Cardiac muscle cell (in vitro differentiated cells and primary cell): ENCODE measurements around the gene N4BP2L2. TPM values are rescaled to one million over a fixed set of nuclear protein-coding genes. Genes with fewer than 3 reads are reported as not detected.
A peak's percentile ranks its signal among the peaks of the same experiment; 100 is the strongest.

Experiments
- DNase-seq, 2 donors: peaks; one replicate each; pipeline versions ENCODE4 v3.0.0 to v3.0.0-alpha.2; 2010 to 2017; ENCODE audit warnings: low read depth in 1 of 2, low spot score in 1 of 2
- H3K27ac ChIP-seq: fragments of 200-600 bp; sonication (generic); 2 replicates; pipeline ENCODE4 v1.5.1; 2016
- H3K27me3 ChIP-seq: fragments of 200-600 bp; sonication (generic); 2 replicates; pipeline ENCODE4 v1.6.0; 2016; ENCODE audit warnings: control low read depth
- H3K36me3 ChIP-seq: fragments of 200-600 bp; sonication (generic); 2 replicates; pipeline ENCODE4 v1.5.1; 2016; ENCODE audit warnings: control low read depth
- H3K4me1 ChIP-seq: fragments of 200-600 bp; sonication (generic); 2 replicates; pipeline ENCODE4 v1.8.1; 2017; ENCODE audit warnings: low read depth, mild to moderate bottlenecking, mixed run types
- H3K4me3 ChIP-seq: fragments of 200-600 bp; sonication (generic); 2 replicates; pipeline ENCODE4 v1.5.1; 2016; ENCODE audit warnings: mild to moderate bottlenecking
- H3K9me3 ChIP-seq: fragments of 200-600 bp; sonication (generic); 2 replicates; pipeline ENCODE4 v1.5.1; 2017; ENCODE audit warnings: low read depth, mild to moderate bottlenecking, control low read depth
- polyA plus RNA-seq: library from polyadenylated mRNA; unstranded; fragments of >200 nt; fragmentation: Nextera tagmentation; extraction: Ambion mirVana; gene quantifications from 2 replicates; pipeline ENCODE4 v1.2.1, GENCODE V29; 2016
- total RNA-seq: library from RNA; depleted of rRNA; stranded (reverse); fragments of >200 nt; gene quantifications from 2 replicates; pipeline ENCODE4 v1.2.3, GENCODE V29; 2016
- TF ChIP-seq, protein P1 (sequence below): IDR thresholded peaks from 2 replicates; pipeline ENCODE4 v1.5.1; 2012; ENCODE audit warnings: low read depth, mild to moderate bottlenecking, low read length

The N4BP2L2 gene
- total RNA-seq = 34.6 and 137 TPM in 2 replicates
- 96.8 and 136 TPM in 2 replicates for polyA plus RNA-seq

GRCh38 chr13:32538621-32539246 lies at the start of gene N4BP2L2:
Gene N4BP2L2, minus strand, starts transcription at chr13:32538795. Its CDS starts 1,768 bp downstream, at chr13:32537027.
- peak; percentile 95 to 99 for DNase-seq
- H3K9me3 ChIP-seq = no peaks in the 10 kb centered on the region
- H3K4me3 ChIP-seq = peak within 1 kb of the TSS; percentile 62
- TF ChIP-seq, protein P1, sequence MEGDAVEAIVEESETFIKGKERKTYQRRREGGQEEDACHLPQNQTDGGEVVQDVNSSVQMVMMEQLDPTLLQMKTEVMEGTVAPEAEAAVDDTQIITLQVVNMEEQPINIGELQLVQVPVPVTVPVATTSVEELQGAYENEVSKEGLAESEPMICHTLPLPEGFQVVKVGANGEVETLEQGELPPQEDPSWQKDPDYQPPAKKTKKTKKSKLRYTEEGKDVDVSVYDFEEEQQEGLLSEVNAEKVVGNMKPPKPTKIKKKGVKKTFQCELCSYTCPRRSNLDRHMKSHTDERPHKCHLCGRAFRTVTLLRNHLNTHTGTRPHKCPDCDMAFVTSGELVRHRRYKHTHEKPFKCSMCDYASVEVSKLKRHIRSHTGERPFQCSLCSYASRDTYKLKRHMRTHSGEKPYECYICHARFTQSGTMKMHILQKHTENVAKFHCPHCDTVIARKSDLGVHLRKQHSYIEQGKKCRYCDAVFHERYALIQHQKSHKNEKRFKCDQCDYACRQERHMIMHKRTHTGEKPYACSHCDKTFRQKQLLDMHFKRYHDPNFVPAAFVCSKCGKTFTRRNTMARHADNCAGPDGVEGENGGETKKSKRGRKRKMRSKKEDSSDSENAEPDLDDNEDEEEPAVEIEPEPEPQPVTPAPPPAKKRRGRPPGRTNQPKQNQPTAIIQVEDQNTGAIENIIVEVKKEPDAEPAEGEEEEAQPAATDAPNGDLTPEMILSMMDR = peak; percentile 45
- H3K36me3 ChIP-seq = peaks cover 5% of the 10 kb centered on the region
- H3K27ac ChIP-seq = peak within 1 kb of the TSS; percentile 97
- no peaks in the 10 kb centered on the region for H3K27me3 ChIP-seq
- H3K4me1 ChIP-seq = peaks cover 14% of the 10 kb centered on the region

DNA sequence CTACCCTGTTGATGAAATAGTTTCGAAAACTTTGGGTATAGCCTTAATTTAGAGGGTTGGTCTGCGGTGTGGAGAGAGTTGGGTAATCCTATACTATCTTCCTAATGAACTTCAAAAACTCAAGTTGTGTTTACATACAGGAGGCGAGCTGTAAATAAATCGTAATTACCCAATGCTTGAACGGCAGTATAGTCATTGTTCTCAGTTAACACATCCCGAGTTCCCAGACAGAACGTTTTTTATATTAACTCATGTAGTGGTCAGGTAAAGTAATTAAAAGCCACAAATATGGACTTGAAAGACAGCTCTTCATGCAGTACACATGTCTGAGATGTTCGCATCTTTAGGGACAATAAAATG lies 49.2 kb upstream of the N4BP2L2 start:
- TF ChIP-seq, protein P1 = no peak
- no peaks in the 10 kb centered on the region for H3K27me3 ChIP-seq
- no peaks in the 10 kb centered on the region for H3K36me3 ChIP-seq
- DNase-seq = no peak
- peaks cover 18% of the 10 kb centered on the region for H3K4me1 ChIP-seq
- peak overlapping the region; percentile 88 for H3K4me3 ChIP-seq
- H3K27ac ChIP-seq = peak overlapping the region; percentile 90
- no peaks in the 10 kb centered on the region for H3K9me3 ChIP-seq

DNA sequence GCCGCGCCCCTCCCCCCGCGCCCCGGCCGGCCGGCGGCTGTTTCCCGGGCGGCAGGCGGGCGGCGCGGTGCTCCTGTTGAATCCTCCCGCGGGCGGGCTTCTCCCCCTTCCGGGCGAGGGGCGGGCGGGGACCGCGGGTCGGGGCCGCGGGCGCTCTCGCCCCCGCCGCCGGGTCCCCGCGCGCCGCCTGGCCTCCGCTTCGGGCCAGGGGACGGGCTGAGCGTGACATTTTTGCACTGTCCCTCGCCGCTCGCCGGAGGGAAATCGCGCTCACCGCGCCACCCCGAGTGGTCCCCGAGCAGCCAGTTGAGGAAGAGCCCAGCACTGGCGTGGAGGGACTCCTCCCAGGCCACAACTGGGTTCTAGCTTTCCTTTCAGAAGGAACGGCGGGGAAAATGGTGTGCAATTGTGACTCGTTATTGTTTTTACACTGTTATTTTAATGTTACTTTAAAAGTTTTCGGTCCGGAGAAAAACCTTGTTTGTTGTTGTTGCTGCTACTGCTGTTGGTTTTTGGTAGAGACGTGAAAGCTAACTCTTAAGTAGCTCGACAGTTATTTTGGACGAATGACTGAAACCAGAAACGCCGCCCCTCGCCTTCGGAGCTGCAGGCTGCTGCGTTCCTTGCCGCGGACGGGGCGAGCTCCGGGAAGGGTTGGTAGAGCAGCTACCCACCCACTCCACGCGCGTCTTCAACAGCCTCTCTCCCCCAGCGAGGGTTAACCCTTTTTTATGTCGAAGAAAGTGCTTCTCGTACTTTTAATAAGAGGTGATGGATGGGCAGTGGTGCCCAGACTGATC lies 48.6 kb upstream of the N4BP2L2 start:
- Histone ChIP-seq H3K27me3 (no peaks in the 10 kb centered on the region), H3K36me3 (no peaks in the 10 kb centered on the region), H3K4me1 (peaks cover 18% of the 10 kb centered on the region), H3K27ac (peak overlapping the region; percentile 90), H3K9me3 (no peaks in the 10 kb centered on the region), H3K4me3 (peak overlapping the region; percentile 88)
- TF ChIP-seq, protein P1 = no peak
- peak; percentile 75 to 78 for DNase-seq

- H3K36me3 ChIP-seq = no peaks in the 10 kb centered on the region
- TF ChIP-seq, protein P1 = peak; percentile 62
- H3K4me1 ChIP-seq = peaks cover 18% of the 10 kb centered on the region
- H3K4me3 ChIP-seq = peak within 1 kb of the TSS; percentile 88
- peak; percentile 95 to 97 for DNase-seq
- H3K27ac ChIP-seq = peak within 1 kb of the TSS; percentile 91
- H3K9me3 ChIP-seq = no peaks in the 10 kb centered on the region
- H3K27me3 ChIP-seq = no peaks in the 10 kb centered on the region
These were observed 47.7 kb upstream of the N4BP2L2 start, which contains the start of gene PDS5B for GRCh38 chr13:32586080-32586900. Gene PDS5B, plus strand, starts transcription at chr13:32586452. Its CDS starts 62,321 bp downstream, at chr13:32648773.

- H3K27ac ChIP-seq = peak overlapping the region; percentile 64
- H3K36me3 ChIP-seq = no peaks in the 10 kb centered on the region
- TF ChIP-seq, protein P1 = no peak
- H3K4me3 ChIP-seq = peak overlapping the region; percentile 88
- no peaks in the 10 kb centered on the region for H3K9me3 ChIP-seq
- DNase-seq = peak in 1 of 2 donors; percentile 22
- no peaks in the 10 kb centered on the region for H3K27me3 ChIP-seq
- H3K4me1 ChIP-seq = peaks cover 18% of the 10 kb centered on the region
These were observed 47.0 kb upstream of the N4BP2L2 start for GRCh38 chr13:32585550-32586079.
